Fibroblast of skin of right biceps (primary cell): ENCODE results near the gene TBC1D20.
"Not testable (repeated sequence)": the region's sequence is repeated elsewhere in the genome, so short reads cannot be mapped to it uniquely, and the experiment has no call there.

ENCODE experiments used
- DNase-seq: peaks from one replicate; pipeline ENCODE4 v3.0.0-alpha.2; 2013

The TBC1D20 gene

GRCh38 chr20:475463-476357 is 13.4 kb upstream of the TBC1D20 start:
- peak; percentile 21 for DNase-seq

- DNase-seq: no peak
These were observed 12.2 kb upstream of the TBC1D20 start for GRCh38 chr20:474581-474980.

- no peak for DNase-seq
These were observed 10.6 kb upstream of the TBC1D20 start for GRCh38 chr20:472889-473292.

- DNase-seq: no peak
These were observed 10.0 kb upstream of the TBC1D20 start for GRCh38 chr20:472137-472846.

GRCh38 chr20:469746-470490 is 7.6 kb upstream of the TBC1D20 start:
- DNase-seq: no peak

- no peak for DNase-seq
These were observed 5.4 kb upstream of the TBC1D20 start for GRCh38 chr20:467755-468154.

GRCh38 chr20:461254-462198 is 807 bp downstream of the TBC1D20 start:
- peak; percentile 63 for DNase-seq

- DNase-seq: no peak
These were observed 1.6 kb downstream of the TBC1D20 start for GRCh38 chr20:460707-461106.

GRCh38 chr20:460180-460579 is 2.2 kb downstream of the TBC1D20 start:
- no peak for DNase-seq

- no peak for DNase-seq
These were observed 3.6 kb downstream of the TBC1D20 start for GRCh38 chr20:458776-459175.

GRCh38 chr20:454951-455350 is 7.4 kb downstream of the TBC1D20 start:
- DNase-seq: no peak

- not testable (repeated sequence) for DNase-seq
These were observed 10.3 kb downstream of the TBC1D20 start for GRCh38 chr20:452021-452420.

- DNase-seq: no peak
These were observed 16.6 kb downstream of the TBC1D20 start for GRCh38 chr20:445514-446336.

GRCh38 chr20:444862-445426 is 17.4 kb downstream of the TBC1D20 start:
- DNase-seq: peak; percentile 28

- no peak for DNase-seq
These were observed 18.2 kb downstream of the TBC1D20 start for GRCh38 chr20:444117-444516.

GRCh38 chr20:443223-443775 is 19.0 kb downstream of the TBC1D20 start:
- no peak for DNase-seq

- DNase-seq: peak; percentile 24
These were observed 21.7 kb downstream of the TBC1D20 start for GRCh38 chr20:440636-441035.

GRCh38 chr20:440148-440547 is 22.2 kb downstream of the TBC1D20 start:
- no peak for DNase-seq

- DNase-seq: no peak
These were observed 23.5 kb downstream of the TBC1D20 start for GRCh38 chr20:438571-439469.
